HEK293 (cell line): ENCODE results near the gene PEX14.

Experiments used
- ZNF555 ChIP-seq: fragments of 450-650 bp; formaldehyde crosslinking; conservative IDR thresholded peaks from 2 replicates; pipeline ENCODE4 v1.5.1; 2017; ENCODE audit warnings: missing biosample characterization, mild to moderate bottlenecking, missing genetic modification characterization, inconsistent platforms
- ZNF558 ChIP-seq: fragments of 450-650 bp; formaldehyde crosslinking; IDR thresholded peaks from 2 replicates; pipeline ENCODE4 v1.5.1; 2016; ENCODE audit warnings: missing biosample characterization, missing genetic modification characterization
- ZNF658 ChIP-seq: fragments of 450-650 bp; formaldehyde crosslinking; IDR thresholded peaks from 2 replicates; pipeline ENCODE4; 2016; ENCODE audit warnings: missing biosample characterization, missing genetic modification characterization
- TF ChIP-seq, protein P1 (sequence below): fragments of 450-650 bp; formaldehyde crosslinking; IDR thresholded peaks from 2 replicates; pipeline ENCODE4 v1.5.1; 2016; ENCODE audit warnings: missing biosample characterization, missing genetic modification characterization

DNA sequence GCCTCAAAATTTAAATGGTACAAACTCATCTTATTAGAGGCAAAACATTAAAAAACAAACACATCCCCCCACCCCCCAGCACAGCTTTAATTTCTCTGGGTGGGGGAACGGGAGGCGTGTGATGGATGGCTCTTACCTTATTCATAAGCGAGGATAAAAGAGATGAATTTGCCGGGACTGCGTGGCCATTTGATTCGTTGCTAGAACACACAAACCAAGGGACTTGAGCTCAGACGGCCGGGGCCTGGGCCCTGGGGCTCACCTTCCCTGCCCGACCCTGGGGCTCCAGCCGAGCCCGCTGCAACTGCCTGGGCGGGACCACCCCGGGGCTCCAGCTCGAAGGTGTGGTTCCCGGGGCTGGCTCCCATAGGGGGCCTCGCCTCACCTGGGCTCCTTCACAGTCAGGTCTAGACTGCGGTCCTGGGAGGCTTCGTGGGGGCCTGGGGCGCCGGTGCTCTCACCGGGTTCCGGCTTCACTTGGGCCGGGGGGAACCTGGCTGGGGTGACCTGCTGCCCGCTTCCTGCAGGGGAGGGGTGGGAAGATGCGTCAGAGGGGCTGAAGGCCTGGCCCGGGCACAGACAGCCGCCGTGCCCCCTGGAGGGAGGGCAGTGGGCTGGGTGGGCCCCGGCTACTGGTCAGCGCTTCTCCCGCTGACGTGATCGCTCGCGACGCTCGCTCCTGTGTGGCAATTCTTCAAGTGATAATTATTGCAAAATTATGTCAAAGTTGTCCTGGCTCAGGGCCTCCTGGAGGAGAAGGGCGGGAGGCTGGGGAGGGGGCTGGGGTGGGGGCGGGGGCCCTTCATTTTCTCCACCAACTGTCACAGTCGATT lies 176.0 kb downstream of the PEX14 start:
- TF ChIP-seq, protein P1, sequence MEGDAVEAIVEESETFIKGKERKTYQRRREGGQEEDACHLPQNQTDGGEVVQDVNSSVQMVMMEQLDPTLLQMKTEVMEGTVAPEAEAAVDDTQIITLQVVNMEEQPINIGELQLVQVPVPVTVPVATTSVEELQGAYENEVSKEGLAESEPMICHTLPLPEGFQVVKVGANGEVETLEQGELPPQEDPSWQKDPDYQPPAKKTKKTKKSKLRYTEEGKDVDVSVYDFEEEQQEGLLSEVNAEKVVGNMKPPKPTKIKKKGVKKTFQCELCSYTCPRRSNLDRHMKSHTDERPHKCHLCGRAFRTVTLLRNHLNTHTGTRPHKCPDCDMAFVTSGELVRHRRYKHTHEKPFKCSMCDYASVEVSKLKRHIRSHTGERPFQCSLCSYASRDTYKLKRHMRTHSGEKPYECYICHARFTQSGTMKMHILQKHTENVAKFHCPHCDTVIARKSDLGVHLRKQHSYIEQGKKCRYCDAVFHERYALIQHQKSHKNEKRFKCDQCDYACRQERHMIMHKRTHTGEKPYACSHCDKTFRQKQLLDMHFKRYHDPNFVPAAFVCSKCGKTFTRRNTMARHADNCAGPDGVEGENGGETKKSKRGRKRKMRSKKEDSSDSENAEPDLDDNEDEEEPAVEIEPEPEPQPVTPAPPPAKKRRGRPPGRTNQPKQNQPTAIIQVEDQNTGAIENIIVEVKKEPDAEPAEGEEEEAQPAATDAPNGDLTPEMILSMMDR, result no peak
- TF ChIP-seq ZNF558 (tag by site-specific recombination), result no peak
- no peak for TF ChIP-seq ZNF555 (tag by site-specific recombination)
- no peak for TF ChIP-seq ZNF658 (tag by site-specific recombination)
